DMS 273 (cell line): ENCODE measurements around the gene LCE3A.

ENCODE experiments used
- DNase-seq: peaks from one replicate; lab custom pipeline; 2025; ENCODE audit not compliant: unreplicated experiment; lab: John Stamatoyannopoulos, UW

The LCE3A gene

DNA sequence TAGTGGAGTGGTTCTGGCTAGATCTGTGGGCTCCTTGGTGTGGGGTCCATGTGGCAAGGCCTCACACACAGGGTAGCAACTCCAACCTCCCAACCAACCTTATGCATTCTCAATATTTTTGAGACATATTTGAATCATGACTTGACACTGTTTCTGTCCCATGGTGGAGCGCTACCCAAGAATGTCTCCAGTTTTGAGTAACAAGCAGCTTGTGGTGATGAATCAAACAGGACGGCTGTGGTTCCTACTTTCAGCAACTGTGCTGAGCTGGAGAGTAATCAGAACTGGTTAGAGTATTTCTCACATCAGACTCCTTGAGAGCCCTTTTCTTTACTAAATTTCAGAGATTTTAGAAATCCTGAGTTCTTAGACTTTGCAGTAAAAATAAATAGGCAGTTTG is 45.7 kb downstream of the LCE3A start:
- no peak for DNase-seq
